AG04450 (cell line): ENCODE measurements around the gene LINGO1. TPM values are rescaled to one million over a fixed set of nuclear protein-coding genes. Genes with fewer than 3 reads are reported as not detected.

ENCODE experiments used
- CTCF ChIA-PET: fragments of 300-600, 350-600 bp; formaldehyde crosslinking; extraction: SDS; loops from one replicate; lab custom pipeline; 2022; ENCODE audit warnings: antibody characterized with exemption, inconsistent platforms; lab: Charles Lee
- POLR2A ChIA-PET: fragments of 350-600 bp; formaldehyde crosslinking; extraction: SDS; loops from one replicate; lab custom pipeline; 2021; ENCODE audit warnings: antibody characterized with exemption, inconsistent platforms; lab: Yijun Ruan, JAX
- DNase-seq: peaks from one replicate; pipeline ENCODE4 v3.0.0-alpha.2; 2011; ENCODE audit warnings: low read depth, low spot score
- H3K27ac ChIP-seq: one replicate; pipeline ENCODE4 v1.5.1; 2012; ENCODE audit warnings: low read depth, low read length, control low read depth
- H3K27me3 ChIP-seq: one replicate; pipeline ENCODE4 v1.6.0; 2012; ENCODE audit warnings: low read length; ENCODE audit not compliant: control insufficient read depth, insufficient read depth
- H3K4me3 ChIP-seq: 2 replicates; pipeline ENCODE4 v1.5.1; 2011; ENCODE audit warnings: mild to moderate bottlenecking, low read depth, low read length, control low read depth
- H3K9me3 ChIP-seq: 2 replicates; pipeline ENCODE4 v1.5.1; 2012; ENCODE audit warnings: low read length; ENCODE audit not compliant: control insufficient read depth, insufficient read depth
- polyA plus RNA-seq: library from polyadenylated mRNA; depleted of rRNA; stranded (reverse); fragments of >200 nt; gene quantifications from 2 replicates; pipeline ENCODE4 v1.2.3, GENCODE V29; 2011
- TF ChIP-seq, protein P1 (sequence below): IDR thresholded peaks from 2 replicates; pipeline ENCODE4 v1.5.1; 2011; ENCODE audit warnings: low read depth, low read length, control low read depth, inconsistent platforms

Gene LINGO1
- polyA plus RNA-seq, 1 experiment = not detected

DNA sequence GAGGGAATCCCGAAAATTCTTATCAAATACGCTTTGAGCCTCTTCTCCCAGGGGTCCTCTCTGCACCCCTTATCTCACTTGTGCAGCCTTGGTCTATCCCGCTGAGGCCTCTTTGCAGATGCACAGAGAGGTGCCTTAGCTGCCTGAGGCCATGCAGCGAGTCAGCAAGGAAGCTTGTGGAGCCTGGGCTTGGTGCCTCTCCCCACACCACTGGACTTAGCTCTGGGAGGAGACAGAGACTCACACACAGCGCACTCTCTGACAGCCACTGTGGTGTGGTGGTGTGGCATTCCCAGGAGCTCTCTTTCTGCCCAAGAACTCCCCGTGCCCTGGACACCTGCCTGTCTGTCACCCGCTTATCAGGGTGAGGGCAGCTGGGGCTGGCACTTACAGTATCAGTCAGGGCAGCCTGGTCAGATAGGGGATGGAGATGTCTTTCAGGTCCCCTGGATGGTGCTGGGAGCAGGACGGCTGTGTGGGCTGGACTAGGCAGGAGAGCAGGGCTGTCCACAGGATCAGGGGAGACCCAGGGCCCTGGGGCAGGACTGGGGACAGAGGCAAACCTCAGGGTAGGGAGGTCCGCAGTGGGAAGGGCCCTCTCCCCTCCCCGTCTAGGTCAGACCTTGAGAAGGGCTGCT lies 10.2 kb upstream of the LINGO1 start:
- Histone ChIP-seq H3K27ac (no peak overlapping the region), H3K4me3 (no peak overlapping the region), H3K27me3 (peaks cover 35% of the 10 kb centered on the region), H3K9me3 (no peaks in the 10 kb centered on the region)
- TF ChIP-seq, protein P1, sequence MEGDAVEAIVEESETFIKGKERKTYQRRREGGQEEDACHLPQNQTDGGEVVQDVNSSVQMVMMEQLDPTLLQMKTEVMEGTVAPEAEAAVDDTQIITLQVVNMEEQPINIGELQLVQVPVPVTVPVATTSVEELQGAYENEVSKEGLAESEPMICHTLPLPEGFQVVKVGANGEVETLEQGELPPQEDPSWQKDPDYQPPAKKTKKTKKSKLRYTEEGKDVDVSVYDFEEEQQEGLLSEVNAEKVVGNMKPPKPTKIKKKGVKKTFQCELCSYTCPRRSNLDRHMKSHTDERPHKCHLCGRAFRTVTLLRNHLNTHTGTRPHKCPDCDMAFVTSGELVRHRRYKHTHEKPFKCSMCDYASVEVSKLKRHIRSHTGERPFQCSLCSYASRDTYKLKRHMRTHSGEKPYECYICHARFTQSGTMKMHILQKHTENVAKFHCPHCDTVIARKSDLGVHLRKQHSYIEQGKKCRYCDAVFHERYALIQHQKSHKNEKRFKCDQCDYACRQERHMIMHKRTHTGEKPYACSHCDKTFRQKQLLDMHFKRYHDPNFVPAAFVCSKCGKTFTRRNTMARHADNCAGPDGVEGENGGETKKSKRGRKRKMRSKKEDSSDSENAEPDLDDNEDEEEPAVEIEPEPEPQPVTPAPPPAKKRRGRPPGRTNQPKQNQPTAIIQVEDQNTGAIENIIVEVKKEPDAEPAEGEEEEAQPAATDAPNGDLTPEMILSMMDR = no peak
- ChIA-PET POLR2A (no interaction called here), CTCF (interaction anchor here (1.0 to 1.3 kb wide), 2 partner anchors 9 to 10 kb away, joined by 4 to 5 read pairs; no protein-coding TSS in a partner anchor)
- DNase-seq = no peak

DNA sequence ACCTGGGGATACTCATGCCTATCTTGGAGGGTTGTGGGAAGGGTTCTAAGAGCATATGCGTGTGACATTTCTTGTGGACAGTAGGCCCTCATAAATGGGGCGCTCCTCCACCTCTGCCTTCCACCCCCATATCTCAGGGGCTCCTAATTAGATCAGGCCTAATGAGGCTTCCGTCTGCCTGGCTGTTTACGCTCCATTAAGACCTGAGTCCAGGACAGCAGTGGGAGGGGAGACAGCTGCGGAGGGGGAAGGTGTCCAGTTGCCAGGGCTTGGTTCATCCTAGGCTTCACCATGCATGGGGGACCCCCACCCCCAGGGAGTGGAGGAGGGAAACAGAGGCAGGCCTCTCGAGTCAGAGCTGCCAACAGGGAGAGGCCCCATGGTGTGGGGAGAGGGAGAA lies 9.3 kb upstream of the LINGO1 start:
- CTCF ChIA-PET = interaction anchor here (1.3 kb wide), 1 partner anchor 9 kb away, joined by 4 read pairs; no protein-coding TSS in a partner anchor
- TF ChIP-seq, protein P1 = no peak

GRCh38 chr15:77640615-77641014 lies 7.9 kb upstream of the LINGO1 start:
- TF ChIP-seq, protein P1 = no peak
- CTCF ChIA-PET = no interaction called here

More for the DNA sequence above, 9.3 kb upstream of the LINGO1 start:
- DNase-seq = no peak
- POLR2A ChIA-PET = no interaction called here
- no peak overlapping the region for H3K27ac ChIP-seq
- H3K4me3 ChIP-seq = no peak overlapping the region
- no peaks in the 10 kb centered on the region for H3K9me3 ChIP-seq
- peaks cover 39% of the 10 kb centered on the region for H3K27me3 ChIP-seq

DNA sequence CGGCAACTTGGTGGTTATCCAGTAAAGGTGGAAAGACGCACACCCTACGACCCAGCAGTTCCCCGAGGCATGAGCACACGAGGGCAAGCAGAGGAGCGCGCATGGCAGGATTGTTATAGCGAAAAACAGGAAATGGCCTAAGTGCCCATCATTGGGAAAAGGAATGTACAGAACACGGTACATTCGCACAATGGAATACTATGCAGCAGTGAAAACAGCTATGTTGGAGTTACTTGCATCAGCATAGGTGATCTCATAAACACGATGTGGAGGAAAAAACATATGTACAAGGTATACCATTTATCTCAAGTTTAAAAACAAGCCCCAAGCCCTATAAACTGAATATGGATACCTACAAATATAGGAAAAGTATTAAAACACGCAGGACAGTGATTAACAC lies 6.7 kb upstream of the LINGO1 start:
- Histone ChIP-seq H3K9me3 (no peaks in the 10 kb centered on the region), H3K27me3 (peaks cover 51% of the 10 kb centered on the region), H3K27ac (no peak overlapping the region), H3K4me3 (no peak overlapping the region)
- CTCF ChIA-PET = no interaction called here
- TF ChIP-seq, protein P1 = no peak
- no peak for DNase-seq
- POLR2A ChIA-PET = no interaction called here

More at GRCh38 chr15:77640615-77641014, 7.9 kb upstream of the LINGO1 start:
- H3K27me3 ChIP-seq = peaks cover 45% of the 10 kb centered on the region
- no peak overlapping the region for H3K4me3 ChIP-seq
- POLR2A ChIA-PET = no interaction called here
- H3K9me3 ChIP-seq = no peaks in the 10 kb centered on the region
- no peak for DNase-seq
- H3K27ac ChIP-seq = no peak overlapping the region

DNA sequence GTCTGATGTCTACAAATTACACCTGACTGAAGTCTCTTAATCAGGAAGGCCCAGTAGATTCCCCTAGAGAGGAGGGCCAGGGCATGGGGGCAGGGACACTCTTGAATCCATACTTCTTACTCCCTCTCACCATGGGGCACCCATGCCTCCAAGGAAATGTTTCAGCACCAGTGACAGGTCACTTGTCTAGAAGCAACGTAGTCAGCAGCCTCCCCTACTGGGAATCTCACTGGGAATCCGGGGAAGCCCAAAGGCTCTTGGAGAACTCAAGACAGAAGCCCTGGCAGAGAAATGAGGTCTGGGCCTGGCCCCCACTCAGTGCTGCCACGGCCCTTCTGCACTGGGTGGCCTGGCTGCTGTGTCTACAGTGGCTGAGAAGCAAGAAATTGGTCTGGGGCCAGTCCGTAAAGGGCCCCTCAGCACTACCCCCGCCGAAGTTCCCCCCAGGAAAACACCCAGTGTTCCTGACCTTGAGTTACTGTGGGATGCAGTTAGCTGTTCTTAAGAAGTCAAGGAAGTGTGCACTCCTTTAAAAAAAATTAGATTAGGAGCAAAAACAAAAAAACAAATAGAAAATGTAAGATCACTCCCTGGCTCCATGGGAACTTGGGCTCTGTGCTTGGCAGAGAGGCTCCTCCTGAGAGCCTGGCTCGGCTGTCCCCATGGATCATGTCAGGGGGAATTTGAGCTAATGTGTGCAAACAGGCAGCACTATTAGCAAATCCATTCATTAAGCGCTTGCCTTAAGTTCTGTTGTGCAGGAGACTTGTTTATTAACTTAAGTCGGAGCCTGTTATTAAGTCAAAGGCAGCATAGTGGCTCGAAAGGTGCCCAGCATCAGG lies 5.4 kb upstream of the LINGO1 start:
- no peak overlapping the region for H3K4me3 ChIP-seq
- no peak overlapping the region for H3K27ac ChIP-seq
- DNase-seq = no peak
- H3K9me3 ChIP-seq = no peaks in the 10 kb centered on the region
- ChIA-PET POLR2A (no interaction called here), CTCF (no interaction called here)
- TF ChIP-seq, protein P1 = no peak
- H3K27me3 ChIP-seq = peaks cover 62% of the 10 kb centered on the region
